Ammon's horn (tissue), 1 donor: Measurements from ENCODE around the gene KCNMA1.

Experiments used
- DNase-seq: peaks from one replicate; pipeline ENCODE4 v3.0.0-alpha.2; 2016; ENCODE audit warnings: low spot score

KCNMA1 gene

GRCh38 chr10:76830218-76830617 lies 807.4 kb downstream of the KCNMA1 start:
- DNase-seq: no peak

GRCh38 chr10:76829724-76830123 lies 807.9 kb downstream of the KCNMA1 start:
- DNase-seq: no peak
